GM12875 (cell line): ENCODE measurements around the gene PIK3R2.

Experiments used
- H3K4me3 ChIP-seq: one replicate; pipeline ENCODE4 v1.5.1; 2011; ENCODE audit warnings: low read depth, low read length, control low read depth
- TF ChIP-seq, protein P1 (sequence below): IDR thresholded peaks from 2 replicates; pipeline ENCODE4 v1.5.1; 2011; ENCODE audit warnings: low read depth, mild to moderate bottlenecking, control low read depth, inconsistent platforms, low read length, moderate library complexity, borderline replicate concordance; ENCODE audit not compliant: insufficient read depth

PIK3R2 gene

DNA sequence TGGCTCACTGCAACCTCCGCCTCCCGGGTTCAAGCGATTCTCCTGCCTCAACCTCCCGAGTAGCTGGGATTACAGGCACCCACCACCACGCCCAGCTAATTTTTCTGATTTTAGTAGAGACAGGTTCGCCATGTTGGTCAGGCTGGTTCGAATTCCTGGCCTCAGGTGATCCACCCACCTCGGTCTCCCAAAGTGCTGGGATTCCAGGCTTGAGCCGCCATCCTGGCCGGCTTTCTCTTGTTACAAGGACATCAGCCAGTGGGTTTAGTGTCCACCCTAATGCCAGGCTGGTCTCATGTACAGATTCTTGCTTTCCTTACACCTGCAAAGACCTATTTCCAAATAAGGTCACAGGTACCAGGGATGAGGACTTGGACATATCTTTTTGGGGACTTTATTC lies 6.8 kb downstream of the PIK3R2 start:
- TF ChIP-seq, protein P1, sequence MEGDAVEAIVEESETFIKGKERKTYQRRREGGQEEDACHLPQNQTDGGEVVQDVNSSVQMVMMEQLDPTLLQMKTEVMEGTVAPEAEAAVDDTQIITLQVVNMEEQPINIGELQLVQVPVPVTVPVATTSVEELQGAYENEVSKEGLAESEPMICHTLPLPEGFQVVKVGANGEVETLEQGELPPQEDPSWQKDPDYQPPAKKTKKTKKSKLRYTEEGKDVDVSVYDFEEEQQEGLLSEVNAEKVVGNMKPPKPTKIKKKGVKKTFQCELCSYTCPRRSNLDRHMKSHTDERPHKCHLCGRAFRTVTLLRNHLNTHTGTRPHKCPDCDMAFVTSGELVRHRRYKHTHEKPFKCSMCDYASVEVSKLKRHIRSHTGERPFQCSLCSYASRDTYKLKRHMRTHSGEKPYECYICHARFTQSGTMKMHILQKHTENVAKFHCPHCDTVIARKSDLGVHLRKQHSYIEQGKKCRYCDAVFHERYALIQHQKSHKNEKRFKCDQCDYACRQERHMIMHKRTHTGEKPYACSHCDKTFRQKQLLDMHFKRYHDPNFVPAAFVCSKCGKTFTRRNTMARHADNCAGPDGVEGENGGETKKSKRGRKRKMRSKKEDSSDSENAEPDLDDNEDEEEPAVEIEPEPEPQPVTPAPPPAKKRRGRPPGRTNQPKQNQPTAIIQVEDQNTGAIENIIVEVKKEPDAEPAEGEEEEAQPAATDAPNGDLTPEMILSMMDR: no peak
- no peak overlapping the region for H3K4me3 ChIP-seq

DNA sequence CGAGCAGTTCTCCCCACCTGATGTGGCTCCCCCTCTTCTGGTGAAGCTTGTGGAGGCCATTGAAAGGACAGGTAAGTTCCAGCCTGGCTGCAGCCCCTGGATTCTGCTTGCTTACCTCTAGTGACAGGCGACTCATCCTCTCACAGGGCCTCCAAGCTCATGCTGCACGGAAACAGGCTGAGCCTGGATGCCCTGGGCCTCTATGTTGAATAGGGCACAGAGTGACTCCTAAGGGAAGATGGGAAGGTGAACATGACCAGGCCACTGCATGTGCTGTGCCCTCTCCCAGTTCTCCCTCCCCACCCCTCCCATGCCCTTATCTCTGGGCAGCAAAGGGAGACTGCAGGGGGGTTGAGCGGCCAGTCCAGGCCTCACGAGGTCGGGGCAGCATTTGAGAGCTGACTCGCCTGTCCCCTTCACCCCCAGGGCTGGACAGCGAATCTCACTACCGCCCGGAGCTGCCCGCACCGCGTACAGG lies 7.6 kb downstream of the PIK3R2 start:
- H3K4me3 ChIP-seq: peak overlapping the region; percentile 52
- TF ChIP-seq, protein P1: no peak

DNA sequence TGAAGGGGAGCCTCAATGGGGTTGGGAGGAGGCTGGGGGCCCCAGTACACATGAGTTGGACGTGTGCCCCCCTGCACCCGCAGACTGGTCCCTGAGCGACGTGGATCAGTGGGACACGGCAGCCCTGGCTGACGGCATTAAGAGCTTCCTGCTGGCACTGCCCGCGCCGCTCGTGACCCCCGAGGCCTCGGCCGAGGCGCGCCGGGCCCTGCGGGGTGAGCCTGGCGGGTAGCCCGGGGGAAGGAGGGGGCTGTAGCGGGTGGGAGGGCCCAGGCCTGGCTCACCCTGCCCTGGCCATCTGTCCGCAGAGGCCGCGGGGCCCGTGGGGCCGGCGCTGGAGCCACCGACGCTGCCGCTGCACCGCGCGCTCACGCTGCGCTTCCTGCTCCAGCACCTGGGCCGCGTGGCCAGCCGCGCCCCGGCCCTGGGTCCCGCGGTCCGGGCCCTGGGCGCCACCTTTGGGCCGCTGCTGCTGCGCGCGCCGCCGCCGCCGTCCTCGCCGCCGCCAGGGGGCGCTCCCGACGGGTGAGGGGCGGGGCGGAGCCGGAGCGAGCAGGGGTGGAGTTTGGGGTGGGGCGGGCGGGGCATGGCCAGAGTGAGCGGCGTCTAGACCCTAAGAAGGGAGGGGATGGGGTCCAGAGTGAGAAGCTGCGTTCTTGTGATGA lies 8.1 kb downstream of the PIK3R2 start:
- H3K4me3 ChIP-seq: peak overlapping the region; percentile 52
- TF ChIP-seq, protein P1: peak; percentile 76

DNA sequence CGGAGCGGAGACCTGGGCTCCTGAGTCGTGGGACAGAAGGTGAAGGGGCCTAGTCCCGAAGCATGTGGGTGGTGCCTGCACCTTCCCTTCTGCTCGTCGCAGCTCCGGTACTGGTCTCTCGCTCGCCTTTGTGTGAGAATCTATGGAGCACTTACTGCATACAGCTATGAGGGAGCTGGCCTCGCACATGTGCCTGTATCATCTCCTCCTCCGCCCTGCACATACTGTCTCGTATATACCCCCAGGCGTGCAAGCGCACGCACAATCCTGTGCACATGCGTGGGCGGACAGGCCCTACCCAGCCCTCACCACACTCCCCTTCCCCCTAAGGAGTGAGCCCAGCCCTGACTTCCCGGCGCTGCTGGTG lies 8.7 kb downstream of the PIK3R2 start:
- no peak overlapping the region for H3K4me3 ChIP-seq
- TF ChIP-seq, protein P1: no peak

DNA sequence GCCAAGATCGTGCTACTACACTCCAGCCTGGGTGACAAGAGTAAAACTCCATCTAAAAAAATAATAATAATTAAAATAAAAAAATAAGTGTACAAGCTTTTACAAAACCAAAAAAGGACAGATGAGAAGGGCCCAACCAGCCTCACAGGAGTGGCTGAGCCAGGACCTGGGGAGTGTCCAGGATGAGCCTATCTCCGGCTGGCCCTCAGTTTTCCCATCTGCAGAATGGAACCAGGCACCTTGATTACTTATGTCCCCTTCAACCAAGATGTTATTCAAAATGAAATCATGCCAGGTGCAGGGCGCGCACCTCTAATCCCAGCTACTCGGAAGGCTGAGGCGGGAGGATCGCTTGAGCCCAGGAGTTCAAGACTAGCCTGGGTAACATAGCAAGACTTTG lies 11.1 kb downstream of the PIK3R2 start:
- no peak overlapping the region for H3K4me3 ChIP-seq
- TF ChIP-seq, protein P1: no peak

DNA sequence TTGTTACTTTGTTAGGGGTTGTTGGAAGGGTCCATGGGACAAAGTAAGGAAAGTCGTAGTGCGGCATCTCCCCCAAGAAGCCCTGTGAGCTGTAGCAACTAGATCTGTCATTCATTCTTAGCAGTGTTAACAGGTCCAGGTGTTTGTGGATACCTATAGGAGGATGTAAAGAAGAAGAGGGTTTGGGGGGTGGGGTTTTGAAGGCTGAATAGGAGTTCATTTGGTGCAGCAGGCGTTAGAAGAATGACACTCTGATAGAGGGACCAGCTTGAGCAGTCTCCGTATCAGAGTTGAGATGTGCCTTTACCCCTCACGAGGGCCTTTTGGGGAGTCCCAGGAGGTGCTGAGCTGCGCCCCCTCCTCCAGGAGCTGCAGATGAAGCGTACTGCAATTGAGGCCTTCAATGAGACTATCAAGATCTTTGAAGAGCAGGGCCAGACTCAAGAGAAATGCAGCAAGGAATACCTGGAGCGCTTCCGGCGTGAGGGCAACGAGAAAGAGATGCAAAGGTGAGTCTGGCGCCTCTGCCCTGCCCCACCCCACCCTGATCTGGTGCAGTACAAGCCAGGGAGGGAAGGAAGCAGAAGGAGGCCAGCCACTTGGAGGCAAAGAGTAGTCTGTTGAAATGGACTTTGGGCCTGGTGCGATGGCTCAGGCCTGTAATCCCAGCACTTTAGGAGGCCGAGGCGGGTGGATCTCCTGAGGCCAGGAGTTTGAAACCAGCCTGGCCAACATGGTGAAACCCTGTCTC lies 13.0 kb downstream of the PIK3R2 start:
- H3K4me3 ChIP-seq: no peak overlapping the region
- TF ChIP-seq, protein P1: no peak

DNA sequence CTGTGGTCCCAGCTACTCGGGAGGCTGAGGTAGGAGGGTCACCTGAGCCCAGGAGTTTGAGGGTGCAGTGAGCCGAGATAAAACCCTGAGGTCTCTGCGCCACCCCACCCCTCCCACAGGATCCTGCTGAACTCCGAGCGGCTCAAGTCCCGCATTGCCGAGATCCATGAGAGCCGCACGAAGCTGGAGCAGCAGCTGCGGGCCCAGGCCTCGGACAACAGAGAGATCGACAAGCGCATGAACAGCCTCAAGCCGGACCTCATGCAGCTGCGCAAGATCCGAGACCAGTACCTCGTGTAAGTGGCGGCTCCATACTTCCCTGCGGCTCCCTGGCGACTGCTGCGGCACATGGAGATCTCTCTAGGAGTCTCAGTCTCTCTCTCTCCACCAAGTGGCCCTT lies 14.0 kb downstream of the PIK3R2 start:
- no peak overlapping the region for H3K4me3 ChIP-seq
- TF ChIP-seq, protein P1: no peak
